ENCODE data around the gene IGFBP2. TPM values are rescaled to one million over a fixed set of nuclear protein-coding genes. Genes with fewer than 3 reads are reported as not detected.
A peak's percentile ranks its signal among the peaks of the same experiment; 100 is the strongest.

The IGFBP2 gene
- total and polyA plus RNA-seq, 2 of the 13 experiments (the other 11 are each of a cell fraction or from before 2014, with no cell fraction given): 2.0 to 5.8 TPM

DNA sequence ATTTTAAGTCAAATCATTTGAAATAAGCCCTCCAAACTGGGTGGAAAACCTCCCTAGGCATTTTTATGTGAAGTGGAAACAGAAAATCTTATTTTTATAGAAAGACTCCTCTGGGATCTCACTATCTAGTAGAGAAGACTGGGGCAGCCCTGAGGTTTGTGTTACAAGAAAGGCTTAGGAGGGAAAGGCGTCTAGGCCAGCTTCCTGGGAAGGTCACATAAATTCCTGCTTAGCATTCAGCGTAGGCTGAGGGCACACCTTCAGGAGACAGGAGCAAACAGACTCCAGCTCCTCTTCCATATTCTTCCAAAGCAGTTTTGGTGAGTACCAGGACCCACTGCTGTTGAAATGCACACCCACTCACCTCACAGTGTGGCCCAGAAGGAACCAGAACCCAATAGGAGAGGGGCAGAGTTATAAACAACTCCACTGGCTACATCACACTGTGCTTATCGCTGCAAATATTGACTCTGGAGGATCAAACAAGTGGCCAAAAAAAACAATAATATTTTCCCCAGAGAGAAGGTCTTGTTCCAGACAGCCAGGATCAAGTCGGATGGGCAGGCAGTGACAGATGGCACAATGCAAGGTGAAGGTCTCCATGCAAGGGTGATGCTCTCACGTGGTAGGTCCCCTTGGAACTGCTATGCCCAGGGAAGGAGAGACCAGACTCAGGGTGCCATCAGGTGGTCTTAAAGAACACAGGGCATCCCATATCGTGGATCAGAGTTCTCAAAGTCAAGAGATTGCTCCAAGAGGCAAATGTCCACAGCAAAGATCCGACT is 17.7 kb upstream of the IGFBP2 start (continued):
- TF ChIP-seq SMAD3 (CRISPR knock-in tag; IDR thresholded peaks at IDR 0.05) (peak; percentile 79), ZNF616 (CRISPR knock-in tag; IDR thresholded peaks at IDR 0.05; ENCODE audit: low read depth) (no peak), ATF1 (CRISPR knock-in tag; IDR thresholded peaks at IDR 0.05) (no peak), TAF1 (CRISPR knock-in tag; IDR thresholded peaks at IDR 0.05) (no peak), ELF1 (CRISPR knock-in tag; IDR thresholded peaks at IDR 0.05) (no peak), ZNF768 (CRISPR knock-in tag; IDR thresholded peaks at IDR 0.05) (no peak), RARA (CRISPR knock-in tag; IDR thresholded peaks at IDR 0.05) (peak; percentile 80), NRL (CRISPR knock-in tag; IDR thresholded peaks at IDR 0.05; ENCODE audit: borderline replicate concordance) (no peak), ZNF350 (CRISPR knock-in tag; IDR thresholded peaks at IDR 0.05; ENCODE audit: borderline replicate concordance, low read depth) (no peak; the same call in 1 of the 2 replicates), MEF2D (CRISPR knock-in tag; IDR thresholded peaks at IDR 0.05) (peak; percentile 87), BORCS8-MEF2B (CRISPR knock-in tag; IDR thresholded peaks at IDR 0.05) (peak; percentile 22; the same call in 1 of the 2 replicates), PRMT3 (CRISPR knock-in tag; IDR thresholded peaks at IDR 0.05; ENCODE audit: borderline replicate concordance, low read depth) (no peak)
- TF ChIP-seq, protein P1, sequence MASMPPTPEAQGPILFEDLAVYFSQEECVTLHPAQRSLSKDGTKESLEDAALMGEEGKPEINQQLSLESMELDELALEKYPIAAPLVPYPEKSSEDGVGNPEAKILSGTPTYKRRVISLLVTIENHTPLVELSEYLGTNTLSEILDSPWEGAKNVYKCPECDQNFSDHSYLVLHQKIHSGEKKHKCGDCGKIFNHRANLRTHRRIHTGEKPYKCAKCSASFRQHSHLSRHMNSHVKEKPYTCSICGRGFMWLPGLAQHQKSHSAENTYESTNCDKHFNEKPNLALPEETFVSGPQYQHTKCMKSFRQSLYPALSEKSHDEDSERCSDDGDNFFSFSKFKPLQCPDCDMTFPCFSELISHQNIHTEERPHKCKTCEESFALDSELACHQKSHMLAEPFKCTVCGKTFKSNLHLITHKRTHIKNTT (CRISPR knock-in tag; IDR thresholded peaks at IDR 0.05): no peak
- TF ChIP-seq, protein P2, sequence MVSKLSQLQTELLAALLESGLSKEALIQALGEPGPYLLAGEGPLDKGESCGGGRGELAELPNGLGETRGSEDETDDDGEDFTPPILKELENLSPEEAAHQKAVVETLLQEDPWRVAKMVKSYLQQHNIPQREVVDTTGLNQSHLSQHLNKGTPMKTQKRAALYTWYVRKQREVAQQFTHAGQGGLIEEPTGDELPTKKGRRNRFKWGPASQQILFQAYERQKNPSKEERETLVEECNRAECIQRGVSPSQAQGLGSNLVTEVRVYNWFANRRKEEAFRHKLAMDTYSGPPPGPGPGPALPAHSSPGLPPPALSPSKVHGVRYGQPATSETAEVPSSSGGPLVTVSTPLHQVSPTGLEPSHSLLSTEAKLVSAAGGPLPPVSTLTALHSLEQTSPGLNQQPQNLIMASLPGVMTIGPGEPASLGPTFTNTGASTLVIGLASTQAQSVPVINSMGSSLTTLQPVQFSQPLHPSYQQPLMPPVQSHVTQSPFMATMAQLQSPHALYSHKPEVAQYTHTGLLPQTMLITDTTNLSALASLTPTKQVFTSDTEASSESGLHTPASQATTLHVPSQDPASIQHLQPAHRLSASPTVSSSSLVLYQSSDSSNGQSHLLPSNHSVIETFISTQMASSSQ (IDR thresholded peaks at IDR 0.05; ENCODE audit: low read depth): no peak
- TF ChIP-seq, protein P2 (CRISPR knock-in tag; IDR thresholded peaks at IDR 0.05; ENCODE audit: borderline replicate concordance): no peak
- TF ChIP-seq, protein P3, sequence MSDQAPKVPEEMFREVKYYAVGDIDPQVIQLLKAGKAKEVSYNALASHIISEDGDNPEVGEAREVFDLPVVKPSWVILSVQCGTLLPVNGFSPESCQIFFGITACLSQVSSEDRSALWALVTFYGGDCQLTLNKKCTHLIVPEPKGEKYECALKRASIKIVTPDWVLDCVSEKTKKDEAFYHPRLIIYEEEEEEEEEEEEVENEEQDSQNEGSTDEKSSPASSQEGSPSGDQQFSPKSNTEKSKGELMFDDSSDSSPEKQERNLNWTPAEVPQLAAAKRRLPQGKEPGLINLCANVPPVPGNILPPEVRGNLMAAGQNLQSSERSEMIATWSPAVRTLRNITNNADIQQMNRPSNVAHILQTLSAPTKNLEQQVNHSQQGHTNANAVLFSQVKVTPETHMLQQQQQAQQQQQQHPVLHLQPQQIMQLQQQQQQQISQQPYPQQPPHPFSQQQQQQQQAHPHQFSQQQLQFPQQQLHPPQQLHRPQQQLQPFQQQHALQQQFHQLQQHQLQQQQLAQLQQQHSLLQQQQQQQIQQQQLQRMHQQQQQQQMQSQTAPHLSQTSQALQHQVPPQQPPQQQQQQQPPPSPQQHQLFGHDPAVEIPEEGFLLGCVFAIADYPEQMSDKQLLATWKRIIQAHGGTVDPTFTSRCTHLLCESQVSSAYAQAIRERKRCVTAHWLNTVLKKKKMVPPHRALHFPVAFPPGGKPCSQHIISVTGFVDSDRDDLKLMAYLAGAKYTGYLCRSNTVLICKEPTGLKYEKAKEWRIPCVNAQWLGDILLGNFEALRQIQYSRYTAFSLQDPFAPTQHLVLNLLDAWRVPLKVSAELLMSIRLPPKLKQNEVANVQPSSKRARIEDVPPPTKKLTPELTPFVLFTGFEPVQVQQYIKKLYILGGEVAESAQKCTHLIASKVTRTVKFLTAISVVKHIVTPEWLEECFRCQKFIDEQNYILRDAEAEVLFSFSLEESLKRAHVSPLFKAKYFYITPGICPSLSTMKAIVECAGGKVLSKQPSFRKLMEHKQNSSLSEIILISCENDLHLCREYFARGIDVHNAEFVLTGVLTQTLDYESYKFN (CRISPR knock-in tag; conservative IDR thresholded peaks at IDR 0.05): peak; percentile 72
- TF ChIP-seq, protein P4, sequence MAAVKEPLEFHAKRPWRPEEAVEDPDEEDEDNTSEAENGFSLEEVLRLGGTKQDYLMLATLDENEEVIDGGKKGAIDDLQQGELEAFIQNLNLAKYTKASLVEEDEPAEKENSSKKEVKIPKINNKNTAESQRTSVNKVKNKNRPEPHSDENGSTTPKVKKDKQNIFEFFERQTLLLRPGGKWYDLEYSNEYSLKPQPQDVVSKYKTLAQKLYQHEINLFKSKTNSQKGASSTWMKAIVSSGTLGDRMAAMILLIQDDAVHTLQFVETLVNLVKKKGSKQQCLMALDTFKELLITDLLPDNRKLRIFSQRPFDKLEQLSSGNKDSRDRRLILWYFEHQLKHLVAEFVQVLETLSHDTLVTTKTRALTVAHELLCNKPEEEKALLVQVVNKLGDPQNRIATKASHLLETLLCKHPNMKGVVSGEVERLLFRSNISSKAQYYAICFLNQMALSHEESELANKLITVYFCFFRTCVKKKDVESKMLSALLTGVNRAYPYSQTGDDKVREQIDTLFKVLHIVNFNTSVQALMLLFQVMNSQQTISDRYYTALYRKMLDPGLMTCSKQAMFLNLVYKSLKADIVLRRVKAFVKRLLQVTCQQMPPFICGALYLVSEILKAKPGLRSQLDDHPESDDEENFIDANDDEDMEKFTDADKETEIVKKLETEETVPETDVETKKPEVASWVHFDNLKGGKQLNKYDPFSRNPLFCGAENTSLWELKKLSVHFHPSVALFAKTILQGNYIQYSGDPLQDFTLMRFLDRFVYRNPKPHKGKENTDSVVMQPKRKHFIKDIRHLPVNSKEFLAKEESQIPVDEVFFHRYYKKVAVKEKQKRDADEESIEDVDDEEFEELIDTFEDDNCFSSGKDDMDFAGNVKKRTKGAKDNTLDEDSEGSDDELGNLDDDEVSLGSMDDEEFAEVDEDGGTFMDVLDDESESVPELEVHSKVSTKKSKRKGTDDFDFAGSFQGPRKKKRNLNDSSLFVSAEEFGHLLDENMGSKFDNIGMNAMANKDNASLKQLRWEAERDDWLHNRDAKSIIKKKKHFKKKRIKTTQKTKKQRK (IDR thresholded peaks at IDR 0.05; ENCODE audit: low read length): no peak
